HepG2 (cell line): ENCODE results near the gene AIFM1. TPM values are rescaled to one million over a fixed set of nuclear protein-coding genes. Genes with fewer than 3 reads are reported as not detected.

ENCODE experiments used
- ATAC-seq: fragments of 200-7000 bp; cut with Tn5 transposase; 3 replicates; pipeline ENCODE4 v1.9.1; 2020; ENCODE audit warnings: mild to moderate bottlenecking, moderate library complexity
- BruUV-seq: library from RNA; stranded (reverse); fragments of 400-500 nt; replicated peaks from 2 replicates; lab custom pipeline; 2021; lab: Mats Ljungman, UMichigan
- CTCF ChIA-PET: fragments of 300-600 bp; formaldehyde crosslinking; extraction: SDS; loops from one replicate; lab custom pipeline; 2021; ENCODE audit warnings: low total read pairs, inconsistent platforms, low intra/inter-chr PET ratio; lab: Yijun Ruan, JAX
- POLR2A ChIA-PET: fragments of 350-600 bp; sonication (Branson Sonifier 250); formaldehyde crosslinking; loops from one replicate; lab custom pipeline; 2020; ENCODE audit warnings: antibody characterized with exemption, inconsistent platforms; lab: Yijun Ruan, JAX
- DNase-seq: peaks from one replicate; pipeline ENCODE4 v3.0.0-alpha.2; 2015; ENCODE audit warnings: low spot score
- FAIRE-seq: peaks from 3 replicates; lab custom pipeline; 2011; peaks lifted over from hg19 to GRCh38; lab: Jason Lieb, UNC
- H2AFZ ChIP-seq: one replicate; pipeline ENCODE4 v1.6.1; 2011; ENCODE audit warnings: low read length, inconsistent platforms
- H3K27ac ChIP-seq: fragments of 300-600 bp; 3 replicates; pipeline ENCODE4 v1.8.0; 2011; ENCODE audit warnings: mixed run types, mild to moderate bottlenecking, mixed read lengths, low read length, inconsistent platforms; ENCODE audit not compliant: insufficient read depth; ENCODE audit errors: extremely low read length
- H3K27me3 ChIP-seq, 2 experiments: fragments of 200-600 bp in 1 of 2; 2 replicates in 1 of 2; 3 replicates in 1 of 2; pipeline versions ENCODE4 v1.6.0 to v1.8.0; 2011; ENCODE audit warnings: low read length in 2 of 2, mild to moderate bottlenecking in 2 of 2, moderate library complexity in 2 of 2, inconsistent platforms in 1 of 2; ENCODE audit not compliant: insufficient read depth in 2 of 2, control insufficient read depth in 1 of 2
- H3K36me3 ChIP-seq, 2 experiments: fragments of 200-600 bp in 1 of 2; replicated peaks in 1 of 2; 2 replicates in 1 of 2; 3 replicates in 1 of 2; pipeline versions ENCODE4 v1.5.1 to v1.8.0; 2011; ENCODE audit warnings: low read length in 2 of 2, inconsistent platforms in 1 of 2; ENCODE audit not compliant: insufficient read depth in 2 of 2, control insufficient read depth in 1 of 2
- H3K4me1 ChIP-seq: 2 replicates; pipeline ENCODE4 v1.5.1; 2012; ENCODE audit warnings: low read length, inconsistent platforms; ENCODE audit not compliant: insufficient read depth
- H3K4me2 ChIP-seq: 2 replicates; pipeline ENCODE4 v1.6.0; 2011; ENCODE audit warnings: low read depth, low read length, inconsistent platforms
- H3K4me3 ChIP-seq, 3 experiments: fragments of 200-600 bp in 1 of 3; sonication (generic), shearing (Covaris generic) in 1 of 3; replicated peaks in 1 of 3; 2 replicates each; pipeline ENCODE4 v1.5.1; 2011 to 2016; ENCODE audit warnings: low read length in 3 of 3, inconsistent platforms in 2 of 3, low read depth in 2 of 3, mild to moderate bottlenecking in 2 of 3, control low read depth in 1 of 3, mixed read lengths in 1 of 3; ENCODE audit not compliant: insufficient read depth in 1 of 3
- H3K79me2 ChIP-seq: one replicate; pipeline ENCODE4 v1.6.1; 2011; ENCODE audit warnings: low read length, inconsistent platforms; ENCODE audit not compliant: insufficient read depth
- H3K9ac ChIP-seq: 2 replicates; pipeline ENCODE4 v1.6.0; 2011; ENCODE audit warnings: mild to moderate bottlenecking, low read depth, low read length, inconsistent platforms; ENCODE audit not compliant: insufficient read depth
- H3K9me3 ChIP-seq: 2 replicates; pipeline ENCODE4 v1.5.1; 2012; ENCODE audit warnings: mild to moderate bottlenecking, low read length
- H4K20me1 ChIP-seq: 2 replicates; pipeline ENCODE4 v1.6.0; 2011; ENCODE audit warnings: inconsistent platforms, mild to moderate bottlenecking, low read length, moderate library complexity; ENCODE audit not compliant: insufficient read depth
- GRHL1 ChIP-seq: sonication (generic); formaldehyde crosslinking; conservative IDR thresholded peaks from 2 replicates; pipeline ENCODE4 v1.8.0; 2022; ENCODE audit warnings: missing genetic modification reagents
- MTF1 ChIP-seq: sonication (generic); formaldehyde crosslinking; IDR thresholded peaks from 2 replicates; pipeline ENCODE4 v1.5.0; 2020; ENCODE audit warnings: missing genetic modification reagents
- MXD4 ChIP-seq: IDR thresholded peaks from 2 replicates; pipeline ENCODE4 v1.6.1; 2016; ENCODE audit warnings: mild to moderate bottlenecking, missing biosample characterization, missing genetic modification reagents
- NR2F2 ChIP-seq: IDR thresholded peaks from 2 replicates; pipeline ENCODE4 v1.6.1; 2012; ENCODE audit warnings: low read depth, inconsistent platforms, borderline replicate concordance
- SMARCC2 ChIP-seq: fragments of 450-650 bp; IDR thresholded peaks from 2 replicates; pipeline ENCODE4 v1.6.1; 2017; ENCODE audit warnings: antibody characterized with exemption, mild to moderate bottlenecking
- TCF7 ChIP-seq: sonication (generic); IDR thresholded peaks from 2 replicates; pipeline ENCODE4 v1.6.1; 2016; ENCODE audit warnings: antibody characterized with exemption, low read depth
- YEATS2 ChIP-seq: sonication (generic); formaldehyde crosslinking; IDR thresholded peaks from 2 replicates; pipeline ENCODE4 v1.4.0; 2020; ENCODE audit warnings: missing genetic modification reagents, borderline replicate concordance
- YY1 ChIP-seq: IDR thresholded peaks from 2 replicates; pipeline ENCODE4 v1.6.1; 2011; ENCODE audit warnings: low read length, low read depth, moderate library complexity, mild to moderate bottlenecking; ENCODE audit not compliant: insufficient read depth, insufficient replicate concordance
- ZNF138 ChIP-seq: sonication (generic); formaldehyde crosslinking; IDR thresholded peaks from 2 replicates; pipeline ENCODE4 v1.5.0; 2020; ENCODE audit warnings: mild to moderate bottlenecking, low read depth, missing genetic modification reagents
- ZNF235 ChIP-seq: sonication (generic); formaldehyde crosslinking; IDR thresholded peaks from 2 replicates; pipeline ENCODE4 v1.8.1; 2023; ENCODE audit warnings: mild to moderate bottlenecking, missing genetic modification reagents, borderline replicate concordance
- ZNF816 ChIP-seq: sonication (generic); formaldehyde crosslinking; IDR thresholded peaks from 2 replicates; pipeline ENCODE4 v1.8.0; 2022; ENCODE audit warnings: missing genetic modification reagents, mild to moderate bottlenecking, borderline replicate concordance
- WGBS: methylation state at CpG from one replicate; pipeline ENCODE4 v1.1.6; 2017; ENCODE audit warnings: low lambda C conversion rate; 5-methylcytosine and 5-hydroxymethylcytosine counted together
- in situ Hi-C: cut with HindIII; loops from 2 replicates; pipeline ENCODE4 v1.10.0; 2017; ENCODE audit warnings: low pct_unique_long_range_greater_than_20kb; ENCODE audit not compliant: extremely low pct_ligation_motif_present
- intact Hi-C: fragments of 100-400 bp; cut with micrococcal nuclease; formaldehyde crosslinking; loops from one replicate; pipeline ENCODE4 v1.10.0; 2022; ENCODE audit not compliant: unreplicated experiment
- polyA plus RNA-seq, 8 experiments: library from polyadenylated mRNA; depleted of rRNA in 3 of 8; stranded (reverse) in 7 of 8; unstranded in 1 of 8; fragments of >200 nt; fragmentation: Illumina TruSeq in 4 of 8; extraction: Trizol in 4 of 8; gene quantifications; 2 replicates each; pipeline versions ENCODE4 v1.2.1 to v1.2.3, GENCODE V29; 2011 to 2016; ENCODE audit warnings: low read depth in 4 of 8, missing spikeins in 1 of 8, mixed read lengths in 1 of 8; ENCODE audit not compliant: insufficient read depth in 1 of 8
- total RNA-seq, 5 experiments: library from RNA; depleted of rRNA; stranded (reverse); fragments of >200 nt; fragmentation: Illumina TruSeq; extraction: Trizol; gene quantifications; 2 replicates each; pipeline ENCODE4 v1.2.3, GENCODE V29; 2016; ENCODE audit warnings: low read depth in 1 of 5
- TF ChIP-seq, protein P1 (sequence below): sonication (generic); formaldehyde crosslinking; IDR thresholded peaks from 2 replicates; pipeline ENCODE4 v1.5.0; 2020; ENCODE audit warnings: missing genetic modification reagents, mild to moderate bottlenecking, borderline replicate concordance

Gene AIFM1
- total and polyA plus RNA-seq, 2 of the 13 experiments (the other 11 are each of a cell fraction or from before 2014, with no cell fraction given), result 42.8 to 46.9 TPM

DNA sequence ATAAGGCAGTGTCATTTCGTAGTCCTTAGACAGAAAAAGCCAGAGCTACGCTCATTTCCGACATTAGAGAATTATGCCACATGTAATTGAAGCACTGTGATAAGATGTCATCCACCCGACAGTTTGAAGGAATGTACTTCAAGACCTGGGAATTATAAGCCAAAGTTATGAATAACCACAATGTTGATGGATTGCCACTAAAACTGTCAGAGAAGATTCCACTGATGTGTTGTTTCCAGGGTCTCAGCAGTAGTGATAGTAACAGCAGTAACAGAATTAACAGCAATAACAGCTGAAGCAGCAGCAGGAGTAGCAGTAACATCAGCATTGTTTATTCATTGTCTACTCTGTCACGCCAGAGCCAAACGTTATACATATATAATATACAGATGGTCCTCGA, 30.8 kb upstream of the AIFM1 start:
- no peak for FAIRE-seq

More for the DNA sequence above, 30.8 kb upstream of the AIFM1 start:
- no peak overlapping the region for H3K27ac ChIP-seq
- intact Hi-C loops (no loop called here), in situ Hi-C loops (no loop called here)
- 81% methylated on average over 7 of the region's 7 CpGs for WGBS
- no peak overlapping the region for H3K4me2 ChIP-seq
- ChIA-PET CTCF (no interaction called here), POLR2A (no interaction called here)
- no peaks in the 10 kb centered on the region for H3K9me3 ChIP-seq
- H3K36me3 ChIP-seq, result no peaks in the 10 kb centered on the region
- DNase-seq, result no peak
- H3K27me3 ChIP-seq, result no peaks in the 10 kb centered on the region
- no peak for ATAC-seq
- peaks cover 13% of the 10 kb centered on the region for H3K4me1 ChIP-seq
- no peak overlapping the region for H3K4me3 ChIP-seq
- BruUV-seq, result no TSS peak
- H2AFZ ChIP-seq, result no peak overlapping the region
- no peaks in the 10 kb centered on the region for H3K79me2 ChIP-seq
- H3K9ac ChIP-seq, result no peak overlapping the region
- H4K20me1 ChIP-seq, result no peaks in the 10 kb centered on the region
- TF ChIP-seq MXD4 (CRISPR knock-in tag) (no peak), ZNF138 (CRISPR knock-in tag) (no peak), YY1 (no peak), YEATS2 (CRISPR knock-in tag) (no peak), TCF7 (no peak), MTF1 (CRISPR knock-in tag) (no peak), GRHL1 (CRISPR knock-in tag) (no peak), ZNF816 (no peak), NR2F2 (no peak), SMARCC2 (no peak), ZNF235 (no peak)
- TF ChIP-seq, protein P1, sequence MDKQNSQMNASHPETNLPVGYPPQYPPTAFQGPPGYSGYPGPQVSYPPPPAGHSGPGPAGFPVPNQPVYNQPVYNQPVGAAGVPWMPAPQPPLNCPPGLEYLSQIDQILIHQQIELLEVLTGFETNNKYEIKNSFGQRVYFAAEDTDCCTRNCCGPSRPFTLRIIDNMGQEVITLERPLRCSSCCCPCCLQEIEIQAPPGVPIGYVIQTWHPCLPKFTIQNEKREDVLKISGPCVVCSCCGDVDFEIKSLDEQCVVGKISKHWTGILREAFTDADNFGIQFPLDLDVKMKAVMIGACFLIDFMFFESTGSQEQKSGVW (CRISPR knock-in tag), result no peak
